Hematopoietic multipotent progenitor cell treated with erythropoietin and hydrocortisone succinate and interleukin-3 and kit ligand, for 17 days (in vitro differentiated cells): ENCODE measurements around the gene CHPF2.

Source experiments
- DNase-seq: peaks from one replicate; pipeline ENCODE4 v3.0.0-alpha.2; 2015; ENCODE audit warnings: low spot score

The CHPF2 gene

DNA sequence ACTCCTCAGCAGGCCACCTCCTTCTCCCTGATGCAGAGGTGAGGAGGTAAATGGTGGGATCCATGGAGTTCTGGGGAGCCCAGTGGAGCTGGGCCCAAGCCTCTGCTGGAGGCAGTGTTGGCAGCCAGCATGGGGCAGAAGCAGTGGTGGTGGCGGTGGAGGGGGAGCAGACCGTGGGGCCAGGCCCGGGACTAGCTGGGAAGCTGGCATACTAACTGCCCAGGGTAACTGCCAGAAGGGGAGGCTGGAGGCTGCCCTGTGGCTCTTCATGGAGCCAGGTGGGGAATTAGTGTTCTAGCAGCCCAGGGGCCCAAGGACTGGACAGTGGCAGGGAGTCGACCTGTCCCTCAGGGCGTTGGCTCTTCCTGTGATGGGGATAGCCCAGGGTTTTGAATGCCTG lies 32.3 kb downstream of the CHPF2 start:
- DNase-seq = no peak

DNA sequence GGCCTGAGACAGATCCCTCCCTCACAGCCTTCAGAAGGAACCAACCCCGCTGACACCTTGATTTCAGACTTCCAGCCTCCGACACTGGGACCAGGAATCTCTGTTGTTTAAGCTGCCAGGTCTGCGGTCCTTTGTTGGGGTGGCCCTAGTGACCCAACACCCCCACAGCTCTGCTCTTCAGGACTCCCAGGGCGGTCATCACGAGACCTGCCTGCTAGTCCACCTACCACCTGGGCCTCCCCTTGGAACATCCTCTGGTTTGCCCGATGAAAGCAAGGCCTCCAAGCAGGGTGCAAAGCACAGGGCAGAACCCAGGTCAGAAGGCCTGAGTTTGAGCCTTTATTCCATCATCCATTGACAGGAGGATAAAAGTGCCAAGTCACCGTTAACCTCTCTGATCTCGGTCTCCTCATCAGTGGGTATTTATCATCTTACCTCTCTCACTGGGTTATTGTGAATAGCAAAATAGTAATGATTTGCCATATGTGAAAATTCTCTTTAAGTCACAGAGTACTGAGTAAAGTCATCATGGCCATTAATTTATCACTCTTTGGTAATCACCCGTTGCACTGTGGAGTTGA lies 33.2 kb downstream of the CHPF2 start:
- DNase-seq = no peak

DNA sequence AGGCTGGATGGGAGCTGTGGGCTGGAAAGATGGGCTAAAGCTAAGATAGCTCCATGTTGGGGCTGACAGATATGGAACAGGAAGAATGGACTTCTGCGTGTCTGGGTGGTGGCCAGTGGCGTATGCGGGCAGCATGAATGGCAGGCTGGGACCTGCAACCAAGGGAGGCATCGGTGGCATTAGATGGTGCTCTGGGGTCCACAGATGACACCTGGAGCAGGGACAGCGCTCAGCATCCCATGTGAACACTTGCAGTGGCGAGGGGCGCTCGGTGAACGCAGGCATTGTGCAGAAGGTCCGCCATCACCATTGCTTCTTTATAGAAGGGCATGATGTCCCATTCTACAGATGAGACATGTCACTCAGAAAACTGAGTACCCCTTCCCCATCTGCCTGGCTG lies 37.2 kb downstream of the CHPF2 start:
- DNase-seq = no peak

DNA sequence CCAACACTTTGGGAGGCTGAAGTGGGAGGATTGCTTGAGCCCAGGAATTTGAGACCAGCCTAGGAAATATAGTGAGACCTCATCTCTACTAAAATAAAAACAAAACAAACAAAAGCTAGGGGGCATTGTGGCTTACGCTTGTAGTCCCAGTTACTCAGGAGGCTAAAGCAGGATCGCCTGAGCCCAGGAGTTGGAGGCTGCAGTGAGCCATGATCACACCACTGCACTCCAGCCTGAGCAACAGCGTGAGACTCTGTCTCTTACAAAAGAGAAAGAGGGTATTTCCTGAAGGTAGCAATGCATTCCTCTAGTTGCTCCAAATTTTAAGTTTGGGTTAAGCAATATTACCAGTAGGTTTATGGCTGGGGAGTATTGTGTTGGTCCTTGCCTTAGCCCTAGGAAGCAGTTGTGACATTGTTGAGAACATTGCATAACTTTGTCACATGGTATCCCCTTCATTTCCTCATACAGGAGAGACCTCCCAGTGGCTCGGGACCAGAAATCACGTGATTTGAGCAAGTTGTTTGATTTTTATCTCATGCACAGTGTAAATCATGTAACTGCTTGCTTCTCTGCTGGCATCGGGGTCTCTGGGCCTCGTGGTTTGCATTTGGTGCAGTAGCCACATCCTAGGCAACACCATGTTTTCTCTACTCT lies 39.5 kb downstream of the CHPF2 start:
- DNase-seq = no peak

DNA sequence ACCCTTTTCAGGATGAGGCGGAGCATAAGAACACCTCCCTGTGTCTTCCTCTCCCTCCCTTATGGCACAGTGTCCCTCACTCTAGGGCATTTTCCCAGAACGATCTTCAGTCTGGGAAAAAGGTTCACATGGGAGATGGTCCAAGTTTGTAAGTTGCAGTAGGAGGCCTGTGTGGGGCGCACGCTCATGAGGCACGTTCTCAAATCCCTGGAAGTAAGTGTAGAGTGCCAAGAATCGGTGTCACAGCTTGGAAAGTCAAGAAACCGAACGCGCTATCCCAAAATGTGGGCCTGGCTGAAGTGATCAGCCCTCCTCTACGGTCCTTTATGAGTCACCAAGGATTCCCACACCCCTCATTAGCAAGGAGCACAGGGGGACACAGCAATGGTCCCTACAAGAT lies 40.1 kb downstream of the CHPF2 start:
- DNase-seq = no peak

GRCh38 chr7:151272877-151273276 lies 40.6 kb downstream of the CHPF2 start:
- no peak for DNase-seq

DNA sequence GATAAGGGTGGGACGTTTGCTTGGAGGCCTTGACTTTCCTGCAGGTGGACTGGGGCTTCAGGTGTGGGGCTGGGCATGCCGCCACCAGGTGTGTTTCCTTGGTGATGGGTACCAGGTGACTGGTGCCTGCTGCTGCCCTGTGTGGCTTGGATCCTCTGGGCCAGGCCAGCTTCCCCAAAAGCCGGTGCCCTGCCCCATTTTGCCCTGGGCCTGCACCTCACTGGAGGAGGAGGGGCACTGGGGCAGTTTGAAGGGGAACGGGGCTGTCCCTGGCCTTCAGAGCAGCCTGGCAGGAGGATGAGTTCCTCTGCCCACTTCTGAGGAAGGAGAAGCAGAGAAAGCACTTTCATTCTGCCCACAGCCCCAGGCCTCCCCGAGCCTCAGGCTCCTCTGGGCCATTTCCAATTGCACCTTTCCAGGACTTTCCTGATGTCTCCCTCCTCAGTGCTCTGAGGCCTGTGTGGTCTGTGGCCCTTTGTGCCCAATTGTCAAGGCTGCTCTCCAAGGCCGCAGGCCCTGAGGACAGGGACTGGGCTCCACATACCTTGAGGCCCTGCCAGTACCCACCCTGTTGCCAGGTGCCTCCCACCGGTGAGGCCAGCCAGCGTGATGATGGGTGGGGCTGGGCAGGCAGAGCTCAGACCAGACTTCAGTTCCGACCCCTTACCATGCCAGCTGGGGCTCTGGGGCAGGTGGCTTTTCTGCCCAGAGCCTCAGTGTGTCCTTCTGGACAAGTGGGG lies 41.5 kb downstream of the CHPF2 start:
- DNase-seq = no peak

DNA sequence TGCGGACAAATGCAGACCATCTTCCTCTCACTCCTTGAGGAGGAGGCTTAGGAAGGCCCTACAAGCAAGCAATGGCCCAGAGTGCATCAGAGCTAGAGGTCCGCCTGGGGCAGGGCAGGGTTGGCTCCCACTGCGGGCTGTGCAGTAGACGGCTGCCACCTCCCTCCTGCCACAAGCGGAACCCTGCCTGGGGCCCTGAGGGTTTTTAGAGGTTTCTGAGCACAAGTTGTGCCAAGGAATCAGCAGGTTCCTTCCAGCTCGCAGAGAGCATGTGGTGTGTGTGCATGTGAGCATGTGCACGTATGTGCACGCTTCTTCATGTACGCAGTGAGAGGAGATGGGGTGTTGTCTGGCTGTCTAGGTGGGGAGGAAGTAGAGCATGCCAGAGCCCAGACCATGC lies 42.1 kb downstream of the CHPF2 start:
- DNase-seq = no peak

DNA sequence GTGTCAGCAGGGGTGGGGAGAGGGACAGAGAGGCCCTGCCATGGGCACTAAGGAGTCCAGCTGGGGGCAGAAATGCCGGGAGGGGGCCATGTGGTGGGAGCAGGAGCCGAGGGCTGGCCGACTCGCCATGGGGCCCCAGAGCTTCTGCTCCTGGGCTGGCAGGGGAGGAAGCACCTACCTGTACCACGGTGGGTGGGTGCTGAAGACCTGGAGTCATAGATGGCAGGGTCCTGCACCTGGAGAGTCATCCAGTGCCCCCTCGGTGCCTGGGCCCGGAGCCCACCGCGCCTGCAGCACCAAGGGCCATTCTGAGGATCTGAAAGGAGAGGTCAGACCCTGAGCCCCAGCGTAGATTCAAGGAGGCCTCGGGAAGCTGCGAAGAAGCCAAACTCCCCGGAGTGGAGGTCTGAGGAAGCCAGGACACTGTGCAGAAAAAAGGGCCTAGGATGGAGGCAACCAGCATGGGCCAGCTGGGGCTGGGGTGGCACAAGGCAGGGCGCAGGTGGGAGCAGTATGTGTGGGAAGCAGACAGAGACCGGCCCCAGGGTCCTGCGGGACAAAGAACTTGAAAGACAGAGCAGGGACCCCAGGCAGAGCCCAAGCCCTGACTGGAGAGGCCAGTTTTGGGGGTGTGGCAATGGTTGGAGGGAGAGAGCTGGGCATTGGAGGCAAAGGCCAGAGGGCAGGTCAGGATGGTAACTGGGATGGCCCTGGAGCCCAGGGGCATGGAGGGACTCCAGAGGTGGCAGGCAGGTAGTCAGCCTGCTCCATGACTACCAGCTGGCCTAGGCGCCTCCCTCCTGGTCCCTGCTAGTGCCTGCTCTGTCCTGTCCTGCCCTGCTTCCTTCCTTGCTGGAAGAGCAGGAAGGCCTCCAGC lies 42.9 kb downstream of the CHPF2 start:
- DNase-seq = no peak

- DNase-seq = no peak
Observed at GRCh38 chr7:151275813-151276577, 43.7 kb downstream of the CHPF2 start.

DNA sequence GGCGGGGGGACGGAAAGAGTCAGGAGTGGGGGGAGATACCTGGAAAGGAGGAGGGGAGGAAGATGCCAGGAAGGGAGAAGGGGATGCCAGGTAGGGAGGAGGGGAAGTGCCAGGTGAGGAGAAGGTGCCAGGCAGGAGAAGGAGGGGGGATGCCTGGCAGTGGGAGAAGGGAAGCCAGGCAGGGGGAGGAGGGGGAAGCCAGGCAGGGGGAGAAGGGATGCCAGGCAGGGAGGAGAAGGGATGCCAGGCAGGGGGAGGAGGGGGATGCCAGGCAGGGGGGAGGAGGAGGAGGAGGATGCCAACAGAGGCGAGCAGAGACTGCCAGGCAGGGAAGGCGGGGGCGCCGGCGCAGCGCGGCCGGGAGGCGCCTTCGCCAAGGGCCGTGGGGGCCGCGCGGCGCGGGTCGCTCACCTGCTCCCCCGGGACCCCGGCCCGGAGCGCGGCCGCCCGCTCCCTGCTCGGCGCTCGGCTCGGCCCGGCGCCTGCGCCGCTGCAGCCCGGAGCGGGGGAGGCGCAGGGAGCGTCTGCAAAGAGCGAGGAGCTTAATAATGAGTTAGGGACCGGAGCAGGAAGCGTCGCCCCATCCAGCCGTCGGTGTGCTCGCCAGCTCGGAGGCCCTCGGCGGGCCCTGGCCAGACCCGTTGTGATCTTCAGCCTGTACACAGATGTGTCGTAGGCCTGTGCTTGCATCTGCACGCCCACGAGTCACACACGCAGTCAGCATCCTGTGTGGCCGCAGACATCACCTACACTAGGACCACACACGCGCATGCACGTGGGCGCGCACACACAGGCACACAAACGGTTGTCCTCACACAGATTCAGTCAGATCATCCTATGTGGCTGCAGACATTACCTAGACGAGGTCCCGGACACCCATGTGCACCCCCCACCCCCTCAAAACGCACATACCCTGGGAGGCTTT lies 44.6 kb downstream of the CHPF2 start:
- DNase-seq = no peak

DNA sequence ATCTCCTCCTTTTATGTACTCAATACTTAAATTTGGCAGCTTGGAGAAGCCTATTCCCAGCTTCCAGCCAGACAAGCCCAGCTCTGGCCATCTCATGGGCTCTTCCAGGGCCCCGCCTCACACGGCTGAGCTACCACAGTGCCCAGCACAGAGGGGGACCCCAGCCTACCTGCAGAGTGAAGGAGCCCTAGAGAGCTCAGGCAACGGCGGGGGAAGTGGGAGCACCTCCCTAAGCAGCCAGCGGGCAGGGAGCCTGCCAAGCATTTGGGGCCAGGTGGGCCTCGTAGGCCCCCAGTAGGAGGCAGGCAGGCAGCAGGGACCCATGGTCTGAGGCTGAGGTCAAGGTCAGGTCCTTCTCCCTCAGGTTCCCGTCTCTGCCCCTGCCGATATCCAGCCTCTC lies 45.3 kb downstream of the CHPF2 start:
- no peak for DNase-seq

- no peak for DNase-seq
Observed at GRCh38 chr7:151278949-151279348, 46.7 kb downstream of the CHPF2 start.

DNA sequence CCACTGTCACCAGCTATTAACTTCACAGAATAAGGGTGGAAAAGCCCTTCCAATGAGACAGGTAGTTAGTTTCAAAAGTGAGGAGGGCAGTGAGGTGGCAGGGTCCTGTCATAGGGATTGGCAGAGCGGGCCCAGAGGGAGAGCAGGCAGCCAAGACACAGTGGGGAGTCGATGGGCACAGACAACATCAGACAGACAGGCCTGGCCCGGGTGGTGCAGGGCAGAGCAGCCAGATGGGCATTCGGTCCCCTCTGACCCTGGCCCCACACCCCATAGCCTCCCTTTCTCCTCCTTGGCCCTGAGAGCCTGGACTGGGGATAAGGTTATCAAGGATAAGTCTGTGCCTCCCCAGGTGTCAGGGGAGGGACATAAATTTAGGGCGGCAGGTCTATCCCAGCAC lies 47.6 kb downstream of the CHPF2 start:
- DNase-seq = no peak

GRCh38 chr7:151280388-151281019 lies 48.2 kb downstream of the CHPF2 start:
- no peak for DNase-seq

- no peak for DNase-seq
Observed at GRCh38 chr7:151281686-151282085, 49.4 kb downstream of the CHPF2 start.

DNA sequence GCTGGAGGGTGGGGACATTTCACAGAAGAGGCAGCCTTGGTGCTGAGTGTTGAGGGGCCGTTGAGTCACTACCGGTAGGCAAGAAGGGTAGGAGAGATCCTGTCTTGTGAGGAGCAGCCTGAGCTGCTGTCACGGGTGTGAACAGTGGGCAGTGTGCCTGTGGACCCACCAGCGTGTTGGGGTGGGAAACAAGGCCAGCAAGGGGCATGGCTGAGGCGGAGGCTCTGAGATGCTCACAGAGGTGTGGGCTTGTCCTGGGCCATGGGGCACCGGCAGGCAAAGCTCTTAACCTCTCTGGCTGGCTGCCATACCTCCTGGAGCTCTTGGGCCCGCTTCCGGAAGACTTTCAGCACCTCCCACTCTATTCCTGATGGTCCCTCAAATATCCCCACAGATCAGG lies 49.8 kb downstream of the CHPF2 start:
- DNase-seq = no peak

- no peak for DNase-seq
Observed at GRCh38 chr7:151283302-151283701, 51.0 kb downstream of the CHPF2 start.

- DNase-seq = no peak
Observed at GRCh38 chr7:151286148-151286547, 53.9 kb downstream of the CHPF2 start.
